ENCODE results near the gene OR5AR1. TPM values are rescaled to one million over a fixed set of nuclear protein-coding genes. Genes with fewer than 3 reads are reported as not detected.

OR5AR1 gene
- total and polyA plus RNA-seq, 4 donors: not detected

Other genes starting within 250 kb of the OR5AR1 start
- gene OR5M3, start 190.3 kb upstream of the OR5AR1 start, total RNA-seq: not detected
- gene OR5M3, start 190.3 kb upstream of the OR5AR1 start, polyA plus RNA-seq: not detected
- gene OR5M8, start 172.3 kb upstream of the OR5AR1 start, total RNA-seq: not detected
- not detected for gene OR5M8, start 172.3 kb upstream of the OR5AR1 start, polyA plus RNA-seq
- not detected for gene OR5M11, start 120.4 kb upstream of the OR5AR1 start, total RNA-seq
- not detected for gene OR5M11, start 120.4 kb upstream of the OR5AR1 start, polyA plus RNA-seq
- gene OR5M10, start 86.0 kb upstream of the OR5AR1 start, total RNA-seq: not detected
- not detected for gene OR5M10, start 86.0 kb upstream of the OR5AR1 start, polyA plus RNA-seq
- not detected for gene OR5M1, start 48.8 kb upstream of the OR5AR1 start, total RNA-seq
- not detected for gene OR5M1, start 48.8 kb upstream of the OR5AR1 start, polyA plus RNA-seq
- gene OR5AP2, start 21.2 kb upstream of the OR5AR1 start, total RNA-seq: not detected
- gene OR5AP2, start 21.2 kb upstream of the OR5AR1 start, polyA plus RNA-seq: not detected
- not detected for gene OR9G1, start 35.4 kb downstream of the OR5AR1 start, total RNA-seq
- not detected for gene OR9G1, start 35.4 kb downstream of the OR5AR1 start, polyA plus RNA-seq
- gene OR9G4, start 85.0 kb downstream of the OR5AR1 start, total RNA-seq: not detected
- not detected for gene OR9G4, start 85.0 kb downstream of the OR5AR1 start, polyA plus RNA-seq